Stimulated activated CD8-positive, alpha-beta memory T cell treated with anti-CD3 and anti-CD28 coated beads, Interleukin-2, amount 100 ng/mL, for 48 hours (primary cell): Measurements from ENCODE around the gene SORL1-AS1.
"Not testable (repeated sequence)": the region's sequence is repeated elsewhere in the genome, so short reads cannot be mapped to it uniquely, and the experiment has no call there.

ENCODE experiments used
- DNase-seq, 2 donors: peaks; one replicate each; pipeline ENCODE4 v3.0.0-alpha.2; 2020; ENCODE audit warnings: low read depth in 2 of 2

SORL1-AS1 gene

GRCh38 chr11:121427400-121427744 lies 25.4 kb downstream of the SORL1-AS1 start:
- DNase-seq, result no peak

- peak; percentile 50 to 51 for DNase-seq
These were observed 26.0 kb downstream of the SORL1-AS1 start for GRCh38 chr11:121426476-121427399.

GRCh38 chr11:121425828-121426227 lies 26.9 kb downstream of the SORL1-AS1 start:
- DNase-seq, result no peak

GRCh38 chr11:121422675-121423074 lies 30.1 kb downstream of the SORL1-AS1 start:
- no peak for DNase-seq

GRCh38 chr11:121421149-121421901 lies 31.4 kb downstream of the SORL1-AS1 start:
- DNase-seq, result no peak

GRCh38 chr11:121420398-121420797 lies 32.4 kb downstream of the SORL1-AS1 start:
- no peak for DNase-seq

GRCh38 chr11:121419836-121420235 lies 32.9 kb downstream of the SORL1-AS1 start:
- no peak for DNase-seq

- DNase-seq, result no peak
These were observed 34.1 kb downstream of the SORL1-AS1 start for GRCh38 chr11:121418625-121419114.

GRCh38 chr11:121417607-121418006 lies 35.2 kb downstream of the SORL1-AS1 start:
- no peak for DNase-seq

- DNase-seq, result peak; percentile 17 to 51
These were observed 35.7 kb downstream of the SORL1-AS1 start for GRCh38 chr11:121417055-121417551.

GRCh38 chr11:121415856-121416255 lies 36.9 kb downstream of the SORL1-AS1 start:
- no peak for DNase-seq

- no peak for DNase-seq
These were observed 38.4 kb downstream of the SORL1-AS1 start for GRCh38 chr11:121414141-121414913.

GRCh38 chr11:121412711-121413415 lies 39.9 kb downstream of the SORL1-AS1 start:
- DNase-seq, result no peak

- DNase-seq, result no peak
These were observed 40.7 kb downstream of the SORL1-AS1 start for GRCh38 chr11:121412000-121412587.

GRCh38 chr11:121411330-121411729 lies 41.4 kb downstream of the SORL1-AS1 start:
- not testable (repeated sequence) for DNase-seq

GRCh38 chr11:121410041-121410440 lies 42.7 kb downstream of the SORL1-AS1 start:
- DNase-seq, result not testable (repeated sequence)

- no peak for DNase-seq
These were observed 43.9 kb downstream of the SORL1-AS1 start for GRCh38 chr11:121408830-121409229.

- no peak for DNase-seq
These were observed 46.5 kb downstream of the SORL1-AS1 start for GRCh38 chr11:121406291-121406690.

- no peak for DNase-seq
These were observed 47.1 kb downstream of the SORL1-AS1 start for GRCh38 chr11:121405646-121406045.

GRCh38 chr11:121394785-121395184 lies 58.0 kb downstream of the SORL1-AS1 start:
- no peak for DNase-seq

- no peak for DNase-seq
These were observed 58.9 kb downstream of the SORL1-AS1 start for GRCh38 chr11:121393855-121394254.
